Neural progenitor cell (in vitro differentiated cells): ENCODE measurements around the gene GRAMD1B.

Experiments used
- CTCF ChIP-seq: fragments of 200-600 bp; sonication (generic); IDR thresholded peaks from 2 replicates; pipeline ENCODE4 v1.5.1; 2017; ENCODE audit warnings: antibody characterized with exemption, mild to moderate bottlenecking
- EZH2 ChIP-seq: fragments of 200-600 bp; sonication (generic); IDR thresholded peaks from 2 replicates; pipeline ENCODE4 v1.6.1; 2017; ENCODE audit warnings: antibody characterized with exemption, mild to moderate bottlenecking, moderate library complexity
- EZH2phosphoT487 ChIP-seq: fragments of 200-600 bp; sonication (generic); IDR thresholded peaks from 2 replicates; pipeline ENCODE4 v1.6.1; 2017; ENCODE audit warnings: antibody characterized with exemption

GRCh38 chr11:123608945-123609344 is 178.9 kb downstream of the GRAMD1B start:
- TF ChIP-seq CTCF (no peak), EZH2 (no peak), EZH2phosphoT487 (no peak)
